Activated gamma-delta T cell treated with anti-CD3 and anti-CD28 coated beads, Interleukin-2, amount 50 U/mL, for 16 hours (primary cell): ENCODE results near the gene TMEM119.
"Not testable (repeated sequence)": the region's sequence is repeated elsewhere in the genome, so short reads cannot be mapped to it uniquely, and the experiment has no call there.

Source experiments
- DNase-seq: peaks from one replicate; pipeline ENCODE4 v3.0.0-alpha.2; 2020; ENCODE audit warnings: low read depth

Gene TMEM119

DNA sequence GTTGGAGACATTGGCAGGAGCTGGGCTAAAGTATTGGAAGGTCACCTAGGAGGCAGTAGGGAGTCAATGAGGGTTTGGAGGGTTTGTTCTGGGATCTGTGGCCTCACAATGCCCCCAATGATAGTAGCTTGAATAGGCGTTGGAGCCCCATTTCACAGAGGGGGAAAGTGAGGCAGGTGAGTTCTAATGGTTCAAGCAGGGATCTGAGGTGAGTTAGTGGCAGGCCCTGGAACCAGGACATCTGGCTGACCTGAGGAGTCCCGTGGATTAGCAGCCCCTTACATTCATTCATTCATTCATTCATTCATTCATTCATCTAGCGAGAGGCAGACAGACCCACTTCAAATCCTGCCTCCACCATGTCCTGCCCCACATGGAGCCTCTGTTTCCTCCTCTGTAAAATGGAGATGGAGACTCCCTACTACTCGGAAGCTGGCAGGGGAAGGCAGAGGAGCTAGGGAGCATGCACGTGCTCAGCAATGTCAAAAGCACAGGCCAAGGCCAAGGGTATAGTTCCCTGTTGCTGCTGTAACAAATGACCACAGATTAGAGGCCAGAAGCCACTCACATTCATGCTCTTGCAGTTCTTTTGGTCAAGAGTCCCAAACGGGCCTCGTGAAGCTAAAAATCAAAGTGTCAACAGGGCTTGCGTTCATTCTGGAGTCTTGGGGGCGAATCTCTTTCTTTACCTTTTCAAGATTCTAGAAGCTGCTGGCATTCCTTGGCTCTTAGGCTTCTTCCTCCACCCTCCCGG lies 2.2 kb upstream of the TMEM119 start:
- no peak for DNase-seq

DNA sequence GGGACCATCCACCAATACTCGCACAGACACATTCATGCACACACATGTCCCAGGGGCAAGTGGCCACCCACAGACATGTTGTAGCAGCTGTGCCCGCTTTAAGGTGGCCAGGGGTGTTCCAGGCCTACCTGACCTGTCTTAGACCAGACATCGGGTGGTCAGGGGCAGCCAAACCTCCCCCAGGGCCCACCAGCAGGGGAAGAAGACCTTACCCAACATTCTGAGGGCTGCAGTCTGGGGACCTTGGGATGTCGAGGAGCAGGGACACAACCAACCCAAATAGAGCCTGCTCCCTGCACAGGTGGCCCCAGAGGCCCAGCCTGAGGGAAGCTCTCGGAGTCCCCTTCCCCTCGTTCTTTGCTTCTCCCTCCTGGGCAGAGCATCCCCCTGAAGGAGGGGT lies 1.7 kb upstream of the TMEM119 start:
- no peak for DNase-seq

DNA sequence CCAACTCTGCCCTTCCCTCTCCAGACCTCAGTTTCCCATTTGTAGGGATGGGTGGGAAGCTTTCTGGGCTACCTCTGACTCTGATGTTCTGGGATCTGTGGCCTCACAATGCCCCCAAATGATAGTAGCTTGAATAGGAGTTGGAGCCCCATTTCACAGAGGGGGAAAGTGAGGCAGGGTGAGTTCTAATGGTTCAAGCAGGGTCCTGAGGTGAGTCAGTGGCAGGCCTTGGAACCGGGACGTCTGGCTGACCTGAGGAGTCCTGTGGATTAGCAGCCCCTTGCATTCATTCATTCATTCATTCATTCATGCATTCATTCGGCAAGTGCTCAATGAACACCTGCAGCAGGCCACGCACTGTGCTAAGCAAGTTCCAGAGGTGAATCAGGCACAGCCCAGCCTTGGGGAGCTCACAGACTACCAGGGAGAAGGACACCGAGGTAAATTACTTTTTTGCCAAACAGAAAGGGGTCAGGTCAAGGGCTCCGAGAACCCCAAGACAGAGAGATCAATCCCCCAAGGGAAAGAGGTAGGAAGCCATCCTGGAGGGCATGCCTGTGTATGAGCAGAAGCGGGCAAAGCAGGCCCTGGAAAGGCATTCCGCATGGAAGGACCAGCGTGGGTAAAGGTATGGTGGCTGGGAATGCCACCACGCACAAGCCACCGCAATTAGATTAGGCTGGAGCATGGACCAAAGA lies 818 bp upstream of the TMEM119 start:
- DNase-seq: no peak

DNA sequence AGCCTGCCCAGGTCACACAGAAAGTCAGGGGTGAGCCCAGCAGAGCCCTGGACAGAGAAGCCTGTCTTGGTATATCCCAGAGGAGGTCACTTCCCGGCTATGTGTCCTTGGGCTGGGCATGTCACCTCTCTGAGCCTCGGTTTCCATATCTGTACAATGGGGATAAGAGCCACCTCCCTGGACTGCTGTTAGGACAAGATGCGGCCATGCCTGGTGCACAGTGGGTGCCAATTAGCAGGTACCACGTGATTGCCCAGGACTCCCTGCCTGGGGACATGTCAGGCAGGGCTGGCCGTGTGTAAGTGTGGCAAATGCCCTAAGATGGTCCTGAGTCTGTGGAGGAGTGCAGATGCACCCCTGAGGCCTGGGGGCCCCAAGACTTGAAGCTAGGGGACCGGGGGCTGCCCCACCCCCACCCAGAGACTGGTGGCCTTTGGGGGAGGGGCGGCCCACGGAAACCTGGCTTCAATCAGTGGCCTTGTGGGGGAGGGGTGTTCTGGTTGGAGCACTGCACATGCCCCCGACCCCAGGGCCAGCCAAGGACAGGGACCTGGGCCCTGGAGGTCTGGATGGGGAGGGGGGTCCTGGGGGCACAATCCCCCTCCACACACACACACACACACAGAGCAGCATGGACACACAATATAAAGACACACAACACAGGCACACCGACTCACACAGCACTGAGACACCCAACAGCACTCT lies 878 bp downstream of the TMEM119 start:
- DNase-seq: no peak

DNA sequence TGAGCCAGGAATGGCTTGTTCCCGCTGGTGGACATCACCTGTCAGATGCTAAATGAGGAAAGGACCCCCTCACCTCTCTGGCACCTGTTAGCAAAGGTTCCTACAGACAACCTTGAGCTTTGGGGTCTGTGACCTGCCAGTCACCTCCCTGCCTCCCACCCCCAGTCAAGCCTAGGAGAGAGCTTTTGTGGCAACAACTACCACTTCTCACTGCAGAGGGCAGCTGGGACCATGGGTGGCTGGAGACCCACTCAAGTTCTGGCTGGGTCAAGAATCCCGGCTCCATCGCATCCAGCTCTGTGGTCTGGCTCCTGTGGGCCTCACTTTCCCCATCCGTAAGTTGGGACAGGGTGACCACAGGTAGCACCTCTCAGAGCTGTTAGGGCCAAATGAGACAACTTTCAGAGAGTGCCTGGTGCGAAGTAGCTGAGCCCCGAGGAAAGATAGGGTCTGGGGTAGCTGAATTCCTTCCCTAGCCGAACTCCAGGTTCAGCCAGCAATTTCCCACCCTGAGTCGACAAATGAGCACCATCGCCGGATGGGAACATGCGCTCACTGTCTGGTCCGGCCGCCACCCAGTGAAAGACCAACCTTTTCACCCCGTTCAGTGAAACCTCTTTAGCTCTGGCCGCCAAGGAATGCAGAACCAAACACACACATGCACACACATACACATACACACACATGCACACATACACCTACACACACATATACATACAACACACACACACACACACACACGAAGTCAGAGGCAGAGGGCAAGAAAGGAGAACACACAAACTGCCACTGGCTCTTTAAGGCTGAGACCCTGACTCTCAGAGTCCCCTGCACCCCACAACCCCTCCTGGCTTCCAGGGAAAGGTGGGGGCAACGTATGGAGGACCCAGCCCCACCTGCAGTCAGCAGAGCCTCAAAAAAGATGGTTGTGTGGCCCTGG lies 1.9 kb downstream of the TMEM119 start:
- no peak for DNase-seq

DNA sequence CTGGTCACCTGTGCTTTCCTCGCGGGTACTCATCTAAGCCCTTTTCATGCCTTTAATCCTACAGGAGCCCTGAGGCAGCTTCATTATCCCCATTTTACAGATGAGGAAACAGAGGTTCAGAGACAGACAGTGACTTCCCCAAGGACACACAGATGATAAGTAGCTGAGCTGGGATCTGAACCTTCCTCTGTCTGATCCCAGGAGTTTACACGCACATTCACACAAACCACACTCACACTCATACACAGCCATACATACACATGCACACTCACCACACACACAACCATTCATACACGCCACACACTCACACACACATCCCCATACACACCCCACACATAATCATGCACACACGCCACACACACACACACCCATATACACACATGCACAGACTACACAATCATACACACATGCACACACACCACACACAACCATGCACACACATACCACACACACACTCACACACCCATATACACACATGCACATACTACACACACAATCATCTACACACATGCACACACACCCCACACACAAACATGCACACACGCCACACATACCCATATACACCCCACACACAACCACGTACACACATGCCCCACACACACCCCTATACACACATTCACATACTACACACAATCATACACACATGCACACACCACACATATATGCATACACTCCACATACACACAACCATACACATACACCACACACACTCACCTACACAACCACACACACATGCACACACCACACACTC lies 2.7 kb downstream of the TMEM119 start:
- no peak for DNase-seq

DNA sequence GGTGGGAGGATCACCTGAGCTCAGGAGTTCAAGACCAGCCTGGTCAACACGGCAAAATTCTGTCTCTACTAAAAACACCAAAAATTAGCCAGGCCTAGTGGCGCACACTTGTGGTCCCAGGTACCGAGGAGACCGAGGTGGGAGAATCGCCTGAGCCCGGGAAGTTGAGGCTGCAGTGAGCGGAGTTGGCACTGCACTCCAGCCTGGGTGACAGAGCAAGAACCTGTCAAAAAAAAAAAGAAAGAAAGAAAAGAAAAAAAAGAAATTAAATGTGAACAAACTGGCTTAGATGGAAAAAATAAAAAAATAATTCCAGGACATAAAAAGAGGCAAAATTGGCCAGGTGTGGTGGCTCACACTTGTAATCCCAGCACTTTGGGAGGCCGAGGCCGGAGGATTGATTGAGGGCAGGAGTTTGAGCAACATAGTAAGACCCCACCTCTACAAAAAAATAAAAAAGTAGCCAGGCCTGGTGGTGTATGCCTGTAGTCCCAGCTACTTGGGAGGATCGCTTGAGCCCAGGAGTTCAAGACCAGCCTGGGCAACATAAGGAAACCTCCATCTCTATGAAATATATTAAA lies 3.5 kb downstream of the TMEM119 start:
- no peak for DNase-seq

DNA sequence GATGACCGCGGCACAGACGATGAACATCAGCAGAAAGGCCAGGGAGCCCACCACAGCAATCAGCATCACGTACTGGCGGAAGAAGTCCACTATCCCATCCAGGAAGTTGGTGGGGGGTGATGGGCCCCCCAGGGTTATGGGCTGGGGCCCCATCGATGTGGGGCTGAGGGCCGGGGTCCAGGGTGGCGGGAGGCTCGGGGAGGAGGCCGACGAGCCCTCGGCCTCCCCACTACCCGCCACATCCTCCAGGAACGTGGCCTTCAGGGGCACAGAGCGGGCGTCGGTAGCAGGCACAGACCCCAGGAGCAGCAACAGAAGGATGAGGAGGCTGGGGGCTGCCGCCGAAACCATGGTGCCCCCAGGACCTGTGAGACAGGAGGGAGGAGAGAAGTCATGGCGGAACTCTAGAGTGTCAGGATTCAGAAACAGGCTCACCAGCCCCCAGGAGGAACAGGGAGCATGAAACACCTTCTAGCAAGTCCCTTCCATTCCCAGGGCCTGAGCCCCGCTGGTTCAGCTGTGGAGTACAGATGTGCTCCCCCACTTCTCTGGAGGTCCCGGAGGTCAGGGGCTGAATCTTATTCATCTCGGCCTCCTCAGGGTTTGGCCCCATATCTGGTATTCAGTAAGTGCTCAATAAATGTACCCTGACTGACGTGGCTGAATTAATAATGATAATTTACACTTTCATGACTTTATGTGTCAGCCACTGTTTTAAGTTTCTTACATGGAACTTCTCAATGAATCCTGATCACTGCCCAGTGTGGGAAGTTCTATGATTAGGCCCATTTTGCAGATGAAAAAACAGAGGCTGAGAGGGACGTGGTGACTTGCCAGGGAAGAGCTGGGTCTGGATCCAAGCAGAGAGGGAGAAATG lies 5.6 kb downstream of the TMEM119 start:
- DNase-seq: no peak

DNA sequence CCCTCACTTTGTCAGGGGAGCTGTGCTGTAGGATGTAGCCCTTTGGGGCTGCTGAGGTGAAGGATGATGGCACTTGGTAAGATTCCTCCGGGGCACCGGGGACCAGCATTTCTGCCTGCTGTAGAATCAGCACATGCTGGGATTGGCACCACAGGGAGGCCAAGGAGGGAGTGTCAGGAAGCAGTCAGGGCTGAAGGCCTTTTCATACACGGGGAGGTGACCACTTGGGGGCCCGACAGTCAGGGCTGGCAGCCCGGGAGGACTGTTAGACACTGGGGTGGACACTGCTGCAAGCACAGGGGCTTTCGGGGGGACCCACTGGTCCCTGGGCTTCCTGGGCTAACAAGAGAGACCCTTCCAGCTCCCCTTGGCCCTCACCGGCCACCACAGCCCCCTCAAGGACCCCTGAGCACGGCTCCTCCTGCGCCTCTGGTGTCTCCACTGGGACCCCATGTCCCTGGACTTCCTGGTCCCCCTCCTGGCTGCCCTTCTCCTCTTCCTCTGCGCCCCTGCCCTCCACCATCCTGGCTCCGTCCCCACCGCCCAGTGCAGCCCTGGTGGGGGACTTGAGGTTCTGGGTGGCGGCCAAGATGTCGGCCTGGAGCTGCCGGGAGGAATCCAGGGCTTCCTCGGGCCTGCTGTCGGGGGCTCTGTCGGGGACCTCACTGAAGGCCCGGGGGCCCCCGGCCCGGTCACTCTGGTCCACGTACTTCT lies 6.5 kb downstream of the TMEM119 start:
- no peak for DNase-seq

DNA sequence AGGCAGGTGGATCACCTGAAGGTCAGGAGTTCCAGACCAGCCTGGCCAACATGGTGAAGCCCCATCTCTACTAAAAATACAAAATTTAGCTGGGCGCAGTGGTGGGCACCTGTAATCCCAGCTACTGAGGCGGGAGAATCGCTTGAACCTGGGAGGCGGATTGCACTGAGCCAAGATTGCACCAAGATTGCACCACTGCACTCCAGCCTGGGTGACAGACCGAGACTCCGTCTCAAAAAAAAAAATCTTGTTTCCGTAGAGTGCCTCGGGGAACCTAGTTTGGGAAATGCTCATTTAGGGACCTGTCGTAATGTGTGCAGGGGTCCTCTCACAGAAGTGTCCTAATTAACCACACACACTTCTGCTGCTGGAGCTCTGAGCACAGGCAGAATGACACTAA lies 7.4 kb downstream of the TMEM119 start:
- DNase-seq: not testable (repeated sequence)

DNA sequence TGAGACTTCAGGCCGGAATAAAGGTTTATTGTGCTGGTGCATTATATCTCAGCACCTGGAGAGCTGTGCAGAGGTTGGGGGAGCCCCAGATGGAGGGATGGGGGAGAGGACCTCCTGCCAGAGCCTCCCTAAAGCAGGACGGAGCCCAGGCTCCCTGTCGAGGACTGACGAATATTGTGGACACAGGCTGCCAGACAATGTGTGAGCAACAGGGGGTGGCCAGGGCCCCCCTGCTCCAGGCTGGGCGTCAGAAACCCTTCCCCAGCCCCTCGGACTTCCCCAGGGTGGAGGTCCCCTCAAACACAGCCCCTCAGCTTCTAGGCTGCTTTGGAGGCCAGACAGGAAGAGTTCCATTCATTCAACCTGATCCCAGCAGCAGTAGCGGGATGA lies 8.0 kb downstream of the TMEM119 start:
- DNase-seq: no peak

DNA sequence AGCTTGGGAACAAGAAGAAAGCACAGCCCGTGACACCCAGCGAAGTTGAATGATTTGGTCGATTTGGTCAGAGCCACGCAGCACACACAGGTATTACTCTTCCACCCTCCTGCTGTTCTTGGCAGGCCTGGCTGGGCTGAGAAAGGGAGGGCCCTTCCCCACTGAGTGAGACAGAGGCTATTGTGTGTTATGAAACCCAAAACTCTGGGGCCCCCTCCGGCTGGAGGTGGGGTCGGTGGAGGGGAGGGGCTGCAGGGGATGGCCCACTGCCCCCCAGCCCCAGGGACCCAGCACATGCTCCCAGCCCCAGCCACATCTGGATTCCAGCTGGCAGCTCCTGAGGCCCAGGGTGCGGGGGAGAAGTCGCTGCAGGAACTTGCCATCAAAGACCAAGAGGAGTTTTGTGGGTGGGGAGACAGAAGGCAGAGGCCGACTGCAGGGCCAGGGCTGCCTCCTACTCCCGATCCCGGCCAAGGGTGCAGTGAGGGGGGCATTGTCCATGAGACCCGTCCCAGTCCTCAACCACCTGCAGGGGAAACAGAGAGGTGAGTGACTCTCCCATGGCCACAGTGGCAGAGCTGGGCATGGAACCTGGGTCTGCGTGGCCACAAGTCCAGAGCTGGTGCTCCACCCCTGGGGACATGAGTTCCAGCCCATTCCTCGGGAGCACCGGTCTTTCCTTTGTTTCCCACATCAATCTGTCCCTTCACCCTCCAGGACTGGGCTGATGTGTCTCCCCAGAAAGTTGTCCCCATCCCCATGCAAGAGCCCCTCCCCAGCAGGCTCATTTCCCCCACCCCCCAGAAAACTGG lies 8.7 kb downstream of the TMEM119 start:
- no peak for DNase-seq

DNA sequence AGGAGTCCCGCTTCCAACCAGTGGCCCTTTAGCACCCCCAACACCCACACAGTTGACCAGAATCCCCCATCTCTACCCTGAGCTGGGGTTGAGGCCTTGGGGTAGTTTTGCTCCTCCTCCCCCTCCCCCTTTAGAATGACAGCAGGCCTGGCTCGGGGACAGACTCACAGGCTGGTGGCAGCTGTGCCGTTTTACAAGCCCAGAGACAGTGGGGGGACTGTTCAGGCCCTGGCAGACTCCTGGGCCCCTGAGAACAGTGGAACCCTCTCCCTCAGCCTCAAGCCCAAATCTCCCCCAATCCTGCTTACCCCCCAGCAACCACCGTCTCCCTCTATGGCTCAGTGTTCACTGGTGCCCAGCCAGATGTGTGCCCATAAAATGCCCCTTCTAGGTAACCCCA lies 10.1 kb downstream of the TMEM119 start:
- DNase-seq: no peak

DNA sequence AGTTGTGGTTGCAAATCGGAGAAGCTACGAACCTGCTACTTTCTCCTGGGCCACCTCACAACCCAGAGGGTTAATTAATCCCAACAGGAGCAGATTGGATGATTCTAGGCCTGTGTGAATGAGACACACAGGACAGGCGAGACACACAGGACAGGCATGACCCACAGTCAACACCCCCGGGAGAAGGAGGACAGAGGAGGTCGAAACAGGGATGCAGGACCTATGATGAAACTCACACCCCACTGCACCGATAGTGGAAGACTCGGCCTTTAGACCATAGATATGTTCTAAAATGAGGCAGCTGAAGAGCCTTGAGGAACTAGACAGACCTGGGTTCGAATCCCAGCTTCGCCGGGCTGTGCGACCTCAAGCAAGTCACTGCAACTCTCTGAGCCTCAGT lies 11.6 kb downstream of the TMEM119 start:
- no peak for DNase-seq

DNA sequence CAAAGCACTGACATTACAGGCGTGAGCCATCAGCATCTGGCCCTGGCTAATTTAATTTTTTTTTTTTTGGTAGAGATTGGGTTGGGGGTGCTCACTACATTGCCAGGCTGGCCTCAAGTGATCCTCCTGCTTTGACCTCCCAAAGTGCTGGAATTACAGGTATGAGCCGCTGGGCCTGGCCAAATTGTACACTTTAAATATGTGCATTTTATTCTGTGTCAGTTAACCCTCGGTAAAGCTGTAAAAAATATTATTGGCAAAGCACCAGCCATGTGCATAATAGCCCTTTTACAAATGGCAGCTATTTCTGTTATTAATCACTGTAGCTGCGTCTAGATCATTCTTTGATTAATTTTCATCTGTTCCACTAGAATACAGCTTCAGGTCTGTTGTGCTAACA lies 12.0 kb downstream of the TMEM119 start:
- DNase-seq: no peak

DNA sequence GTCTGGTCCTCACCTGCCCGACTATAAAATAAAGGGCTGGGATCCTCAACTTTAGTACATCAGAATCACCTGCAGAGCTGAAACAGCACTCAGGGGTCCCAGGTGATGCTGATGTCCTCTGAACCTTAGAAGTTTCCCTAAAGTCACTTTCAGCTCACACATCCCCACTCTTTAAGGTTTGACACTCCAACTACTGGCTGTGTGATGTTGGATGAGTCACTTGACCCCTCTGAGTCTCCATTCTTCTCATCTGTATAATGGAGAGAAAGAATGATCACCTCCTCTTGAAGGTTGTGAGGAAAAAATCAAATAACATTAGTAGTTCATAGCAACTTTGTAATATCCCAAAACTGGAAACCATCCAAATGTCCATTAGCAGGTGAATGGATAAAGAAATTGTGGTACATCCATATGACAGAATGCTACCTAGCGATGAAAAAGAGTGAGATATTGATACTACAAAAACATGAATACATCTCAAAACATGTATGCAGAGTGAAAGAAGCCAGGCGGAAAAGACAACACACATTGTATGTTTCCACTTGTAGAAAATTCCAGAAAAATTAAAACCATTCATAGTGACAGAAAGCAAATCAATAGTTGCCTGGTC lies 13.3 kb downstream of the TMEM119 start:
- DNase-seq: no peak

DNA sequence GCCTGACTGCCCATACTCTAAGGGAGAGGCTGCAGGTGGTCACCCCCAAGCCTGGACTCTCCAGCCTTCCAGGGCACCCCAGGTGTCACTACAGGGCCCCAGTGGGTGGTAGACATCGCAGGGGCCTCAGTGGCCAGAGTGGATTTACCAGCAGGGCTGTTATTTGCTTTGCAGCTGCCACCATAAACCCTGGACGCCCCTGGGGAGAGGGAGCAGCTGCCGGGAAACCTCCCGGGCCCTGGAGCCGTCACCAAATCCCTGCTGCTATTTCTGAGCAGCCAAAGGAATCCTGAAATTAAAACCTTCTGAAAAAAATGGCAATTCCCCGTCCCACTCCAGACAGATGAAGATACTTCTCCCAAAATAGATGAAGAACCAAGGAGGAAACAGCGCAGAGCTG lies 13.9 kb downstream of the TMEM119 start:
- DNase-seq: no peak
